Stimulated activated CD8-positive, alpha-beta memory T cell treated with anti-CD3 and anti-CD28 coated beads, Interleukin-4, amount 100 ng/mL, for 1 hour (primary cell): ENCODE data around the gene SMIM9.
"Not testable (repeated sequence)": the region's sequence is repeated elsewhere in the genome, so short reads cannot be mapped to it uniquely, and the experiment has no call there.

Source experiments
- DNase-seq, 2 donors: peaks; one replicate each; pipeline ENCODE4 v3.0.0-alpha.2; 2020; ENCODE audit warnings: low read depth in 2 of 2, low spot score in 1 of 2

The SMIM9 gene

GRCh38 chrX:154834562-154834961 lies at the start of gene SMIM9:
TSS of gene SMIM9 (minus strand) at chrX:154834662. CDS start at chrX:154830856, 3,806 bp downstream.
- DNase-seq: no peak

GRCh38 chrX:154884069-154884468 lies 49.6 kb upstream of the SMIM9 start:
- not testable (repeated sequence) for DNase-seq

GRCh38 chrX:154873329-154873728 lies 38.9 kb upstream of the SMIM9 start:
- DNase-seq: no peak

GRCh38 chrX:154868522-154868921 lies 34.1 kb upstream of the SMIM9 start:
- not testable (repeated sequence) for DNase-seq

GRCh38 chrX:154855256-154855655 lies 20.8 kb upstream of the SMIM9 start:
- no peak for DNase-seq

GRCh38 chrX:154850957-154851611 lies 16.6 kb upstream of the SMIM9 start:
- no peak for DNase-seq

GRCh38 chrX:154840856-154841255 lies 6.4 kb upstream of the SMIM9 start:
- DNase-seq: no peak

- DNase-seq: no peak
These were observed 1.7 kb upstream of the SMIM9 start for GRCh38 chrX:154836163-154836562.

GRCh38 chrX:154833746-154834274 lies 652 bp downstream of the SMIM9 start:
- DNase-seq: no peak

GRCh38 chrX:154829926-154830442 lies 4.5 kb downstream of the SMIM9 start:
- no peak for DNase-seq

- no peak for DNase-seq
These were observed 5.3 kb downstream of the SMIM9 start for GRCh38 chrX:154829134-154829533.

GRCh38 chrX:154828016-154828408 lies 6.5 kb downstream of the SMIM9 start:
- DNase-seq: no peak

GRCh38 chrX:154827194-154828015 lies 7.1 kb downstream of the SMIM9 start:
- DNase-seq: no peak

- DNase-seq: not testable (repeated sequence)
These were observed 8.9 kb downstream of the SMIM9 start for GRCh38 chrX:154825586-154825985.

GRCh38 chrX:154824638-154825037 lies 9.8 kb downstream of the SMIM9 start:
- no peak for DNase-seq

- DNase-seq: no peak
These were observed 12.4 kb downstream of the SMIM9 start for GRCh38 chrX:154822029-154822428.

- no peak for DNase-seq
These were observed 12.9 kb downstream of the SMIM9 start for GRCh38 chrX:154821523-154821922.

GRCh38 chrX:154819771-154820341 lies 14.6 kb downstream of the SMIM9 start:
- no peak for DNase-seq

GRCh38 chrX:154818916-154819770 lies 15.3 kb downstream of the SMIM9 start:
- no peak for DNase-seq

- not testable (repeated sequence) for DNase-seq
These were observed 17.3 kb downstream of the SMIM9 start for GRCh38 chrX:154817048-154817618.
